WTC11 (cell line): ENCODE data around the gene TES. TPM values are rescaled to one million over a fixed set of nuclear protein-coding genes. Genes with fewer than 3 reads are reported as not detected.

Experiments
- ATAC-seq: fragments of 200-7000 bp; cut with Tn5 transposase; 2 replicates; pipeline ENCODE4 v1.10.0; 2021; ENCODE audit warnings: mild to moderate bottlenecking, moderate library complexity
- CTCF ChIA-PET: fragments of 300-600 bp; sonication (Branson Sonifier 250); formaldehyde crosslinking; loops from one replicate; lab custom pipeline; 2021; ENCODE audit warnings: antibody characterized with exemption; lab: Charles Lee
- POLR2A ChIA-PET: fragments of 350-600 bp; sonication (Branson Sonifier 250); formaldehyde crosslinking; loops from one replicate; lab custom pipeline; 2021; ENCODE audit warnings: antibody characterized with exemption; lab: Charles Lee
- DNase-seq: peaks from one replicate; pipeline ENCODE4 v3.0.0; 2021; ENCODE audit warnings: low spot score
- H3K27ac Mint-ChIP-seq: 2 replicates; pipeline ENCODE4 v1.8.0; 2021; ENCODE audit warnings: mixed read lengths
- H3K27me3 Mint-ChIP-seq: 2 replicates; pipeline ENCODE4 v1.8.0; 2021; ENCODE audit warnings: low read depth, mild to moderate bottlenecking, moderate library complexity, mixed read lengths
- H3K36me3 Mint-ChIP-seq: 2 replicates; pipeline ENCODE4 v1.8.0; 2021; ENCODE audit warnings: mixed read lengths
- H3K4me1 Mint-ChIP-seq: 2 replicates; pipeline ENCODE4 v1.8.0; 2022; ENCODE audit warnings: mixed read lengths
- H3K4me3 Mint-ChIP-seq: 2 replicates; pipeline ENCODE4 v1.8.0; 2021; ENCODE audit warnings: mild to moderate bottlenecking, moderate library complexity, mixed read lengths
- H3K9me3 Mint-ChIP-seq: 2 replicates; pipeline ENCODE4 v1.8.0; 2021; ENCODE audit warnings: mixed read lengths
- ATF1 ChIP-seq: sonication (generic); formaldehyde crosslinking; IDR thresholded peaks from 2 replicates; pipeline ENCODE4 v1.8.1; 2023; ENCODE audit warnings: mild to moderate bottlenecking, moderate library complexity, missing genetic modification reagents
- ELF4 ChIP-seq: sonication (generic); formaldehyde crosslinking; IDR thresholded peaks from 2 replicates; pipeline ENCODE4 v1.8.1; 2022; ENCODE audit warnings: low read depth, mild to moderate bottlenecking, moderate library complexity, missing genetic modification reagents
- GABPB1 ChIP-seq: sonication (generic); formaldehyde crosslinking; IDR thresholded peaks from 2 replicates; pipeline ENCODE4 v1.8.1; 2023; ENCODE audit warnings: mild to moderate bottlenecking, missing genetic modification reagents
- HMGA2 ChIP-seq: fragments of 250-450 bp; sonication (Bioruptor Pico); IDR thresholded peaks from 2 replicates; pipeline ENCODE4 v1.4.0; 2021; ENCODE audit warnings: mild to moderate bottlenecking, moderate library complexity
- NFE2L1 ChIP-seq: sonication (generic); formaldehyde crosslinking; IDR thresholded peaks from 2 replicates; pipeline ENCODE4 v1.8.1; 2023; ENCODE audit warnings: missing genetic modification reagents
- OVOL2 ChIP-seq: fragments of 250-450 bp; sonication (Bioruptor Pico); IDR thresholded peaks from 2 replicates; pipeline ENCODE4 v1.9.0; 2021; ENCODE audit warnings: mild to moderate bottlenecking, borderline replicate concordance
- SP1 ChIP-seq: sonication (generic); formaldehyde crosslinking; conservative IDR thresholded peaks from 2 replicates; pipeline ENCODE4 v1.8.1; 2022; ENCODE audit warnings: missing genetic modification reagents
- ZNF138 ChIP-seq: sonication (generic); formaldehyde crosslinking; conservative IDR thresholded peaks from 2 replicates; pipeline ENCODE4 v1.8.1; 2022; ENCODE audit warnings: mild to moderate bottlenecking, moderate library complexity, missing genetic modification reagents
- ZNF232 ChIP-seq: sonication (generic); formaldehyde crosslinking; IDR thresholded peaks from 2 replicates; pipeline ENCODE4 v1.8.0; 2022; ENCODE audit warnings: mild to moderate bottlenecking, missing genetic modification reagents
- ZNF263 ChIP-seq: sonication (generic); formaldehyde crosslinking; IDR thresholded peaks from 2 replicates; pipeline ENCODE4 v1.8.1; 2022; ENCODE audit warnings: low read depth, mild to moderate bottlenecking, moderate library complexity, missing genetic modification reagents
- ZNF396 ChIP-seq: fragments of 250-450 bp; sonication (Bioruptor Pico); IDR thresholded peaks from 2 replicates; pipeline ENCODE4 v1.8.0; 2021; ENCODE audit warnings: mild to moderate bottlenecking, moderate library complexity, borderline replicate concordance
- ZNF416 ChIP-seq: fragments of 250-450 bp; sonication (Bioruptor Pico); IDR thresholded peaks from 2 replicates; pipeline ENCODE4 v1.9.0; 2021; ENCODE audit warnings: mild to moderate bottlenecking, inconsistent platforms
- total RNA-seq: library from RNA; stranded (reverse); gene quantifications from 3 replicates; pipeline ENCODE4 v1.2.3, GENCODE V29; 2021
- TF ChIP-seq, protein P1 (sequence below): sonication (generic); formaldehyde crosslinking; conservative IDR thresholded peaks from 2 replicates; pipeline ENCODE4 v1.8.1; 2023; ENCODE audit warnings: mild to moderate bottlenecking, low read depth, missing genetic modification reagents, moderate library complexity
- TF ChIP-seq, protein P2 (sequence below): sonication (generic); formaldehyde crosslinking; IDR thresholded peaks from 2 replicates; pipeline ENCODE4 v1.8.0; 2023; ENCODE audit warnings: missing genetic modification reagents
- TF ChIP-seq, protein P3 (sequence below): sonication (generic); formaldehyde crosslinking; IDR thresholded peaks from 2 replicates; pipeline ENCODE4 v1.8.1; 2022; ENCODE audit warnings: missing genetic modification reagents, borderline replicate concordance
- TF ChIP-seq, protein P4 (sequence below): sonication (generic); formaldehyde crosslinking; IDR thresholded peaks from 2 replicates; pipeline ENCODE4 v1.8.0; 2022; ENCODE audit warnings: missing genetic modification reagents

Gene TES
- total RNA-seq, 1 experiment from 2014 or later: 48.5 TPM

DNA sequence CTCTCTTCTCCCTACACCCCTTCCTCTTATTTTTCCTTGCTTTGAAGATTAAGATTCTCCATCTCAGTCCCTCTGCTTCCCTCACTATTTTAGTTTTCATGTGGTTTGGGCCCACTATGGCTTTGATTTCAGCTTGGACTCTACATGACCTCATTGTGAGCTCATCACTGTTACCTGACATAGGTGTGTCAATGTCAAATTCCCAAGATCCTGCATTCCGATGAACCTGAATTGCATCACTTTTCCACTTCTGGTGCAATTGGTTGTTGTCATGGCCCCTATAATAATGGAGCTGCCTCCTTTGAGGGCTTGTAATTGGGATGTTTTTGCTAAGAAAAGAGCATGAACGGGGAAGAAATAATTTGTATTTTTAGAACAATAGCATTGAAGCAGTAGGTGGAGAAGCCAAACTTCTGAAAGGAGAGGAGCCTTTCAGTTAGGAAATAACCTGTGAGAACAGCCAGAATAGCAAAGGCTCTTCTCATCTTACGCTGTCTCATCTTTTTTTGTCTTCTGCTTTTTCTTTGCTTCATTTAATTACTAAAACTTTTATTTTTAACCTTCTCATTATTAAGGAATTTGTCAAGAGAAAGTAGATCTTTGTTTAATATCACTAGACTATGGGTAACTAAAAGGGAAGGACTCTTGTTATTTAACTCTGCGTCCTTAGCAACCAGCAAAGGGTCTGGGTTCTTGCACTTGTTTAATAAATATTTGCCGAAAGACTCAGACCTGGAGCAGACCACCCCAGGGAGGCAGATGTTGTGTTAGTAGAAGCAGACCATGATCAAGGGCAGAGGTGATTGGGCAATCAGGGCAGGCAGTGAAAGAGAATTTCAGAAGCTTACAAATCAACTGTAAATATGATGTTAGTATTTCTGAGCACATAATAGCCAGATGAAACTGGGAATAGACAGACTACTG lies 95.4 kb downstream of the TES start:
- H3K9me3 Mint-ChIP-seq: no peaks in the 10 kb centered on the region
- ChIA-PET CTCF (no interaction called here), POLR2A (no interaction called here)
- ATAC-seq (no peak), DNase-seq (no peak)
- H3K27ac Mint-ChIP-seq: no peak overlapping the region
- no peaks in the 10 kb centered on the region for H3K27me3 Mint-ChIP-seq
- no peaks in the 10 kb centered on the region for H3K4me1 Mint-ChIP-seq
- H3K4me3 Mint-ChIP-seq: no peak overlapping the region
- TF ChIP-seq GABPB1: peak; percentile 48; the same call in 1 of the 2 replicates
- no peak for TF ChIP-seq NFE2L1 (CRISPR knock-in tag)
- TF ChIP-seq, all 79 proteins: peak for 1
- H3K36me3 Mint-ChIP-seq: no peaks in the 10 kb centered on the region

DNA sequence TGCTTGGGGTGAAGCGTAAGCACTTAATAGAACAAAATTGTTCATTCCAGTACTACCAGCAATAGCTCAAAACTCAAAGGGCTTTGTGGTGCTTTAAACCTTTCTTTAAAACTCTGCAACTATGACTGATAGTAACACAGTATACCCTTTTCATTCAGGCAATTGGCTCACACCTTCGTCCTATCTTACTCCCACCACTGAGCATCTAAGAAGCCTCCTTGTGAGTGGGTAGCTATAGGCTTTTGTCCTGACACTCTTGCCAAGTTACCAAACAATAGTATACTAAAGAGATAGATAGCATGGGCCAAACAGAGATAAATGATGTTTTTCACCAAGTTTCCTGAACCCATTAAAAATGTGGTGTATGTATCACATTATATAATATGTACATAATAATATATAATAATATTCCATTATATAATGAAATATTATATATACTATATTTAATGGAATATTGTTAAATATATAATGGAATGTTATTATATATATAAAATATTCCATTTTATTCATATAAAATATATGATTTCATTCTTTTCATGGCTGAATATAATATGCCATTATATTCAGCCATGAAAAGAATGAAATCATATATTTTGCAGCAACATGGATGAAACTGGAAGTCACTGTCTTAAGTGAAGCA lies 96.2 kb downstream of the TES start:
- Mint-ChIP-seq H3K27me3 (no peaks in the 10 kb centered on the region), H3K36me3 (no peaks in the 10 kb centered on the region), H3K4me3 (no peak overlapping the region), H3K27ac (no peak overlapping the region), H3K4me1 (no peaks in the 10 kb centered on the region), H3K9me3 (no peaks in the 10 kb centered on the region)
- POLR2A ChIA-PET: no interaction called here
- CTCF ChIA-PET: no interaction called here
- ATAC-seq (no peak), DNase-seq (no peak)
- TF ChIP-seq HMGA2 (CRISPR knock-in tag) (peak; percentile 91), ZNF232 (CRISPR knock-in tag) (no peak), ZNF263 (no peak)
- TF ChIP-seq, protein P1, sequence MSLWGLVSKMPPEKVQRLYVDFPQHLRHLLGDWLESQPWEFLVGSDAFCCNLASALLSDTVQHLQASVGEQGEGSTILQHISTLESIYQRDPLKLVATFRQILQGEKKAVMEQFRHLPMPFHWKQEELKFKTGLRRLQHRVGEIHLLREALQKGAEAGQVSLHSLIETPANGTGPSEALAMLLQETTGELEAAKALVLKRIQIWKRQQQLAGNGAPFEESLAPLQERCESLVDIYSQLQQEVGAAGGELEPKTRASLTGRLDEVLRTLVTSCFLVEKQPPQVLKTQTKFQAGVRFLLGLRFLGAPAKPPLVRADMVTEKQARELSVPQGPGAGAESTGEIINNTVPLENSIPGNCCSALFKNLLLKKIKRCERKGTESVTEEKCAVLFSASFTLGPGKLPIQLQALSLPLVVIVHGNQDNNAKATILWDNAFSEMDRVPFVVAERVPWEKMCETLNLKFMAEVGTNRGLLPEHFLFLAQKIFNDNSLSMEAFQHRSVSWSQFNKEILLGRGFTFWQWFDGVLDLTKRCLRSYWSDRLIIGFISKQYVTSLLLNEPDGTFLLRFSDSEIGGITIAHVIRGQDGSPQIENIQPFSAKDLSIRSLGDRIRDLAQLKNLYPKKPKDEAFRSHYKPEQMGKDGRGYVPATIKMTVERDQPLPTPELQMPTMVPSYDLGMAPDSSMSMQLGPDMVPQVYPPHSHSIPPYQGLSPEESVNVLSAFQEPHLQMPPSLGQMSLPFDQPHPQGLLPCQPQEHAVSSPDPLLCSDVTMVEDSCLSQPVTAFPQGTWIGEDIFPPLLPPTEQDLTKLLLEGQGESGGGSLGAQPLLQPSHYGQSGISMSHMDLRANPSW (CRISPR knock-in tag): no peak

DNA sequence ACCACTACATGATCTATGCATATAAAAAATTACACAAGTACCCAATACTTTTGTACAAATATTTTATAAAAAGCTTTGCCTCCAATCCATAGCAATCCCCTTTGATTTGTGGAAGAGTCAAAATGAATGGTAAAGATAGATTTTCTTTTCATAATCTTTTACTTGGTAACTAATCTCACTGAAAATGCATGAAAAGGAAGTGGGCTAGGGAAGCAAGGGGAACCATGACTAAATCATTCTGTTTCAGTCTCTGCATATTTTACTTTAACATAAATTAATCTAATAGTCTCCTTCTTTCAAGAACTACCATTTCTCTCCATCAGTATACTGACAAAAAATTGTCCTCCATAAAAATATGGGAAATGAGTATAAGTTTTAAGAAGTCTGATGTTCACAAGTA lies 96.9 kb downstream of the TES start:
- Mint-ChIP-seq H3K4me3 (no peak overlapping the region), H3K4me1 (no peaks in the 10 kb centered on the region), H3K9me3 (no peaks in the 10 kb centered on the region), H3K36me3 (no peaks in the 10 kb centered on the region), H3K27ac (no peak overlapping the region), H3K27me3 (no peaks in the 10 kb centered on the region)
- POLR2A ChIA-PET: no interaction called here
- ATAC-seq (no peak), DNase-seq (no peak)
- CTCF ChIA-PET: no interaction called here
- TF ChIP-seq, protein P2, sequence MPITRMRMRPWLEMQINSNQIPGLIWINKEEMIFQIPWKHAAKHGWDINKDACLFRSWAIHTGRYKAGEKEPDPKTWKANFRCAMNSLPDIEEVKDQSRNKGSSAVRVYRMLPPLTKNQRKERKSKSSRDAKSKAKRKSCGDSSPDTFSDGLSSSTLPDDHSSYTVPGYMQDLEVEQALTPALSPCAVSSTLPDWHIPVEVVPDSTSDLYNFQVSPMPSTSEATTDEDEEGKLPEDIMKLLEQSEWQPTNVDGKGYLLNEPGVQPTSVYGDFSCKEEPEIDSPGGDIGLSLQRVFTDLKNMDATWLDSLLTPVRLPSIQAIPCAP (CRISPR knock-in tag): no peak
- TF ChIP-seq ZNF263 (no peak), ELF4 (CRISPR knock-in tag) (no peak), OVOL2 (CRISPR knock-in tag) (no peak), ZNF138 (CRISPR knock-in tag) (no peak), SP1 (CRISPR knock-in tag) (no peak), ATF1 (CRISPR knock-in tag) (no peak), ZNF396 (CRISPR knock-in tag) (no peak), ZNF416 (CRISPR knock-in tag) (no peak)
- TF ChIP-seq, protein P3, sequence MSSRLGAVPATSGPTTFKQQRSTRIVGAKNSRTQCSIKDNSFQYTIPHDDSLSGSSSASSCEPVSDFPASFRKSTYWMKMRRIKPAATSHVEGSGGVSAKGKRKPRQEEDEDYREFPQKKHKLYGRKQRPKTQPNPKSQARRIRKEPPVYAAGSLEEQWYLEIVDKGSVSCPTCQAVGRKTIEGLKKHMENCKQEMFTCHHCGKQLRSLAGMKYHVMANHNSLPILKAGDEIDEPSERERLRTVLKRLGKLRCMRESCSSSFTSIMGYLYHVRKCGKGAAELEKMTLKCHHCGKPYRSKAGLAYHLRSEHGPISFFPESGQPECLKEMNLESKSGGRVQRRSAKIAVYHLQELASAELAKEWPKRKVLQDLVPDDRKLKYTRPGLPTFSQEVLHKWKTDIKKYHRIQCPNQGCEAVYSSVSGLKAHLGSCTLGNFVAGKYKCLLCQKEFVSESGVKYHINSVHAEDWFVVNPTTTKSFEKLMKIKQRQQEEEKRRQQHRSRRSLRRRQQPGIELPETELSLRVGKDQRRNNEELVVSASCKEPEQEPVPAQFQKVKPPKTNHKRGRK: no peak
- TF ChIP-seq, protein P4, sequence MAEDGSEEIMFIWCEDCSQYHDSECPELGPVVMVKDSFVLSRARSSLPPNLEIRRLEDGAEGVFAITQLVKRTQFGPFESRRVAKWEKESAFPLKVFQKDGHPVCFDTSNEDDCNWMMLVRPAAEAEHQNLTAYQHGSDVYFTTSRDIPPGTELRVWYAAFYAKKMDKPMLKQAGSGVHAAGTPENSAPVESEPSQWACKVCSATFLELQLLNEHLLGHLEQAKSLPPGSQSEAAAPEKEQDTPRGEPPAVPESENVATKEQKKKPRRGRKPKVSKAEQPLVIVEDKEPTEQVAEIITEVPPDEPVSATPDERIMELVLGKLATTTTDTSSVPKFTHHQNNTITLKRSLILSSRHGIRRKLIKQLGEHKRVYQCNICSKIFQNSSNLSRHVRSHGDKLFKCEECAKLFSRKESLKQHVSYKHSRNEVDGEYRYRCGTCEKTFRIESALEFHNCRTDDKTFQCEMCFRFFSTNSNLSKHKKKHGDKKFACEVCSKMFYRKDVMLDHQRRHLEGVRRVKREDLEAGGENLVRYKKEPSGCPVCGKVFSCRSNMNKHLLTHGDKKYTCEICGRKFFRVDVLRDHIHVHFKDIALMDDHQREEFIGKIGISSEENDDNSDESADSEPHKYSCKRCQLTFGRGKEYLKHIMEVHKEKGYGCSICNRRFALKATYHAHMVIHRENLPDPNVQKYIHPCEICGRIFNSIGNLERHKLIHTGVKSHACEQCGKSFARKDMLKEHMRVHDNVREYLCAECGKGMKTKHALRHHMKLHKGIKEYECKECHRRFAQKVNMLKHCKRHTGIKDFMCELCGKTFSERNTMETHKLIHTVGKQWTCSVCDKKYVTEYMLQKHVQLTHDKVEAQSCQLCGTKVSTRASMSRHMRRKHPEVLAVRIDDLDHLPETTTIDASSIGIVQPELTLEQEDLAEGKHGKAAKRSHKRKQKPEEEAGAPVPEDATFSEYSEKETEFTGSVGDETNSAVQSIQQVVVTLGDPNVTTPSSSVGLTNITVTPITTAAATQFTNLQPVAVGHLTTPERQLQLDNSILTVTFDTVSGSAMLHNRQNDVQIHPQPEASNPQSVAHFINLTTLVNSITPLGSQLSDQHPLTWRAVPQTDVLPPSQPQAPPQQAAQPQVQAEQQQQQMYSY (CRISPR knock-in tag): no peak
